NOMO-1 (cell line): Measurements from ENCODE around the gene FAT1.

Experiments
- DNase-seq, 2 experiments: peaks; one replicate each; lab custom pipeline; 2025; ENCODE audit not compliant: unreplicated experiment in 2 of 2; lab: John Stamatoyannopoulos, UW

The FAT1 gene

GRCh38 chr4:186623546-186623945, 100.1 kb downstream of the FAT1 start:
- no peak for DNase-seq

GRCh38 chr4:186622788-186623464, 100.7 kb downstream of the FAT1 start:
- DNase-seq = no peak

- DNase-seq = no peak
These were observed 101.6 kb downstream of the FAT1 start for GRCh38 chr4:186621959-186622553.

GRCh38 chr4:186619088-186619487, 104.6 kb downstream of the FAT1 start:
- DNase-seq = no peak

GRCh38 chr4:186617921-186618320, 105.7 kb downstream of the FAT1 start:
- no peak for DNase-seq

GRCh38 chr4:186607490-186607889, 116.2 kb downstream of the FAT1 start:
- DNase-seq = no peak

- DNase-seq = no peak
These were observed 117.1 kb downstream of the FAT1 start for GRCh38 chr4:186606591-186606992.

- no peak for DNase-seq
These were observed 118.3 kb downstream of the FAT1 start for GRCh38 chr4:186605261-186605865.

GRCh38 chr4:186604124-186604807, 119.4 kb downstream of the FAT1 start:
- no peak for DNase-seq

- no peak for DNase-seq
These were observed 120.7 kb downstream of the FAT1 start for GRCh38 chr4:186602978-186603377.

- no peak for DNase-seq
These were observed 124.2 kb downstream of the FAT1 start for GRCh38 chr4:186599483-186599882.

- DNase-seq = no peak
These were observed 125.0 kb downstream of the FAT1 start for GRCh38 chr4:186598686-186599085.

GRCh38 chr4:186596850-186597390, 126.7 kb downstream of the FAT1 start:
- no peak for DNase-seq

- DNase-seq = no peak
These were observed 127.3 kb downstream of the FAT1 start for GRCh38 chr4:186596346-186596745.

GRCh38 chr4:186593587-186593973, 130.1 kb downstream of the FAT1 start:
- no peak for DNase-seq

GRCh38 chr4:186592966-186593586, 130.6 kb downstream of the FAT1 start:
- no peak for DNase-seq

- DNase-seq = no peak
These were observed 131.2 kb downstream of the FAT1 start for GRCh38 chr4:186592445-186592844.

GRCh38 chr4:186591651-186592050, 132.0 kb downstream of the FAT1 start:
- DNase-seq = no peak

GRCh38 chr4:186588503-186588902, 135.2 kb downstream of the FAT1 start:
- DNase-seq = no peak

GRCh38 chr4:186587416-186588018, 136.1 kb downstream of the FAT1 start:
- peak in 1 of 2 experiments; percentile 6 for DNase-seq

GRCh38 chr4:186586205-186586604, 137.5 kb downstream of the FAT1 start:
- no peak for DNase-seq
